SK-N-SH treated with all-trans-retinoic acid at 6 μM for 48 hours (cell line): ENCODE data around the gene ZACN.

ENCODE experiments used
- ATAC-seq: fragments of 200-7000 bp; cut with Tn5 transposase; 3 replicates; pipeline ENCODE4 v1.9.1; 2020; ENCODE audit warnings: mild to moderate bottlenecking, moderate library complexity
- ARNTL ChIP-seq: fragments of 450-650 bp; formaldehyde crosslinking; IDR thresholded peaks from 2 replicates; pipeline ENCODE4 v1.5.0; 2020; ENCODE audit warnings: low read depth, mild to moderate bottlenecking, moderate library complexity, borderline replicate concordance
- CREB5 ChIP-seq: fragments of 250-450 bp; sonication (Bioruptor Pico); IDR thresholded peaks from 2 replicates; pipeline ENCODE4 v1.5.1; 2020; ENCODE audit warnings: low read depth, mild to moderate bottlenecking, moderate library complexity
- CSDC2 ChIP-seq: fragments of 250-450 bp; sonication (Bioruptor Pico); IDR thresholded peaks from 2 replicates; pipeline ENCODE4 v1.5.0; 2020; ENCODE audit warnings: mild to moderate bottlenecking, moderate library complexity
- CSRNP3 ChIP-seq: fragments of 250-450 bp; sonication (Bioruptor Pico); IDR thresholded peaks from 2 replicates; pipeline ENCODE4 v1.5.1; 2021; ENCODE audit warnings: mild to moderate bottlenecking, moderate library complexity
- ISL1 ChIP-seq: fragments of 250-450 bp; sonication (Bioruptor Pico); IDR thresholded peaks from 2 replicates; pipeline ENCODE4 v2.1.2; 2022; ENCODE audit warnings: mild to moderate bottlenecking, moderate library complexity
- SNAI2 ChIP-seq: fragments of 250-450 bp; sonication (Bioruptor Pico); IDR thresholded peaks from 2 replicates; pipeline ENCODE4 v1.5.0; 2020; ENCODE audit warnings: mild to moderate bottlenecking, moderate library complexity
- TOX ChIP-seq: fragments of 250-450 bp; sonication (Bioruptor Pico); IDR thresholded peaks from 2 replicates; pipeline ENCODE4 v1.8.0; 2021; ENCODE audit warnings: mild to moderate bottlenecking, moderate library complexity, borderline replicate concordance
- ZC3H10 ChIP-seq: fragments of 250-450 bp; sonication (Bioruptor Pico); IDR thresholded peaks from 2 replicates; pipeline ENCODE4 v1.5.1; 2021; ENCODE audit warnings: mild to moderate bottlenecking, moderate library complexity
- ZFP3 ChIP-seq: fragments of 250-450 bp; sonication (Bioruptor Pico); IDR thresholded peaks from 2 replicates; pipeline ENCODE4 v1.5.0; 2020; ENCODE audit warnings: mild to moderate bottlenecking, moderate library complexity
- ZFP30 ChIP-seq: fragments of 450-650 bp; formaldehyde crosslinking; IDR thresholded peaks from 2 replicates; pipeline ENCODE4 v1.5.0; 2022; ENCODE audit warnings: mild to moderate bottlenecking, moderate library complexity
- TF ChIP-seq, protein P1 (sequence below): fragments of 250-450 bp; sonication (Bioruptor Pico); IDR thresholded peaks from 2 replicates; pipeline ENCODE4 v1.8.0; 2021; ENCODE audit warnings: low read depth, mild to moderate bottlenecking, moderate library complexity, borderline replicate concordance

Gene ZACN

DNA sequence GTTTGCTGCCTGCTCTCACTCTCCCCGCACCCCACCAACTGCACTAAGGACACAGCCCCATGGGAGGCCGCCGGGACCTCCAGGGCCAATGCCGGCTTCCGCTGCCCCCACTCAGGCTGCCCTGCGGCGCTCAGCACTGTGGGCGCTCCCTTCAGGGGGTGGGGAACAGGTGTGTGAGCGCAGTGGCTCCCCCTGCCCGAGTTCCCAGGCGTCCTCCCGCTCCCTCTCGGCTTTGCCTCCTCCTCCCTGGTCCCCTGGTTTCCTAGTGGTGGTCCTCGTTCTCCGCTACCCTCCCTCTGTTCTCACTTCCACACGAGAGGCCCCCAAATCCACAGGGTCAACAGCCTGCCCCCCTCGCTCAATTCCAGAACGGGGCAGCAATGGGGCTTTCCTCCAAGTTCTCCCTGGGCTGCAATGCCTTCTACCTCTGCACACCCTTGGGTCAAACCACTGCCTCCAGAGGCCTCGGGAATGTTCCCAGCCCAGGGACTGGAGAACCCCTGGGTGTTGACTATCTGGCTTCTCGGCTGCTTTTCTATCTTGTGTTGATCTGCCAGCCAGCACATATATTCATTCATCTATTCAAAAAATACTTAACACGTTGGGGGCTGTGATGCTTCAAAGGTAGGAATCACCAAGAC, 52.2 kb downstream of the ZACN start:
- TF ChIP-seq ZFP3 (CRISPR knock-in tag), result no peak
- no peak for TF ChIP-seq CSRNP3 (CRISPR knock-in tag)
- no peak for TF ChIP-seq CSDC2 (CRISPR knock-in tag)
- no peak for TF ChIP-seq ISL1
- no peak for TF ChIP-seq SNAI2 (CRISPR knock-in tag)
- TF ChIP-seq CREB5 (CRISPR knock-in tag), result no peak
- TF ChIP-seq ZC3H10, result no peak
- no peak for TF ChIP-seq ZFP30
- TF ChIP-seq, all 23 proteins: peak for 0
- no peak for ATAC-seq

DNA sequence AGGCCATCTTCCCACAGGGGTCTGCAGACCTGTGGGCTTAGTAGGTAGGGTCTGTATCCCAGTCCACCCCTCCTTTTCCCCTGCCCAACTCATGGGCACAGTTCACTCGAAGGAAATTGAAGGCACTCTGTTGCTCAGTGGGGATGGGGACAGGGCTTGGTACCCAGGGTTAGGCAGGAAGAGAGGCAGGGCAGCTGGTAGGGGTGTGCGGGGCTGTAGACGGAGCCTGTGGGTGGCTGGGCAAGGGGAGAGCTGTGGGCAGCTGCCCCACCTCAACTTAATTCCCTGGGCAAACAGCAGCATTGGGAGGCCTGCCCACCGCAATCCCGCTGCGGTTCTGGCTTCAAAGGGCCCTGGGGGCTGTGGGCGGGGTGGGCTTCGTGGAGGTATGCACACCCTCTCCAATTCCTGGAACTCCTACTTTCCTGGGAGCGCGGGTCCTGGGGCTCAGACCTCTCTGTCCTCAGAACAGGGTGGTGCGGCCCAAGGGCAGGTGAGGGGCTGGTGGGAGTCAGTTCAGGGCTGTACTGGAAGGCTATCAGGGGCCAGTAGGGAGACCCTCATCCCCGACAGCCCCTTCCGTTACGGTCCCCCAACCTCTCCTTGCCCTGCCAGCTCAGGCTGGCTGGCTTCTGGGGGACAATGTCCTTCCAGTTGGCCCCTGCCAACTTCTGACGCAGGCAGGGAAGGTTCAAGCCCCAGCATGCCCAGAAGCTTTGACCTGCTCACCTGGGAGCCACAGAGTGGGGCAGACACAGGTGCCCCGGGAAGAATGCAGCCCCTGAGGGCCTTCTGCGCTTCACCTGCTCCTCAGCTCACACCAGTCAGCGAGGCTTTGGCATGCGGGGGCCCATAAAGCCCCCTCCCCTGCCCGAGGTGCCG, 53.0 kb downstream of the ZACN start:
- no peak for ATAC-seq
- TF ChIP-seq SNAI2 (CRISPR knock-in tag) (no peak), TOX (CRISPR knock-in tag) (no peak), ZC3H10 (no peak), ARNTL (CRISPR knock-in tag) (no peak)
- TF ChIP-seq, protein P1, sequence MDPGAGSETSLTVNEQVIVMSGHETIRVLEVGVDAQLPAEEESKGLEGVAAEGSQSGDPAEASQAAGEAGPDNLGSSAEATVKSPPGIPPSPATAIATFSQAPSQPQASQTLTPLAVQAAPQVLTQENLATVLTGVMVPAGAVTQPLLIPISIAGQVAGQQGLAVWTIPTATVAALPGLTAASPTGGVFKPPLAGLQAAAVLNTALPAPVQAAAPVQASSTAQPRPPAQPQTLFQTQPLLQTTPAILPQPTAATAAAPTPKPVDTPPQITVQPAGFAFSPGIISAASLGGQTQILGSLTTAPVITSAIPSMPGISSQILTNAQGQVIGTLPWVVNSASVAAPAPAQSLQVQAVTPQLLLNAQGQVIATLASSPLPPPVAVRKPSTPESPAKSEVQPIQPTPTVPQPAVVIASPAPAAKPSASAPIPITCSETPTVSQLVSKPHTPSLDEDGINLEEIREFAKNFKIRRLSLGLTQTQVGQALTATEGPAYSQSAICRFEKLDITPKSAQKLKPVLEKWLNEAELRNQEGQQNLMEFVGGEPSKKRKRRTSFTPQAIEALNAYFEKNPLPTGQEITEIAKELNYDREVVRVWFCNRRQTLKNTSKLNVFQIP, result no peak
